ENCODE measurements around the gene TNRC6B.

TNRC6B gene

GRCh38 chr22:40232624-40233023 is 54.9 kb downstream of the TNRC6B start:
- Histone ChIP-seq H3K36me3 (ENCODE audit: control insufficient read depth in 1 of 2, insufficient read depth in 2 of 2, low read depth in 1 of 2, low read length in 2 of 2) (peaks cover 17 to 44% of the 10 kb centered on the region in 2 experiments), H2BK15ac (ENCODE audit: low read depth, poor library complexity, severe bottlenecking) (no peak overlapping the region), H3K4me1 (ENCODE audit: control insufficient read depth, insufficient read depth, low read depth, low read length) (peaks cover 2% of the 10 kb centered on the region), H3K4me2 (ENCODE audit: low read length, poor library complexity, severe bottlenecking) (no peak overlapping the region), H2BK12ac (ENCODE audit: low read length in 2 of 2) (no peak overlapping the region), H3K4me3 (ENCODE audit: insufficient read depth in 1 of 2, low read depth in 1 of 2, low read length in 2 of 2) (no peak overlapping the region), H3K9ac (ENCODE audit: low read length) (no peak overlapping the region), H3K27ac (ENCODE audit: low read length, poor library complexity, severe bottlenecking) (no peak overlapping the region), H2AK5ac (ENCODE audit: low read length, severe bottlenecking) (no peak overlapping the region), H3K79me1 (replicated peaks; ENCODE audit: low read length, poor library complexity, severe bottlenecking) (peaks cover 28% of the 10 kb centered on the region), H3K27me3 (ENCODE audit: control insufficient read depth in 1 of 2, insufficient read depth in 1 of 2, low read length in 2 of 2) (no peaks in the 10 kb centered on the region), H3K9me3 (ENCODE audit: control insufficient read depth, low read length) (no peaks in the 10 kb centered on the region), H3K4ac (ENCODE audit: low read depth in 1 of 2, low read length in 2 of 2) (no peak overlapping the region), H4K91ac (ENCODE audit: low read length) (no peak overlapping the region), H3K23ac (ENCODE audit: low read length in 2 of 2) (no peak overlapping the region), H2BK120ac (ENCODE audit: low read depth, low read length) (no peak overlapping the region), H2AFZ (ENCODE audit: low read depth, low read length) (no peak overlapping the region), H2BK5ac (ENCODE audit: low read depth, low read length, poor library complexity, severe bottlenecking) (no peak overlapping the region), H3K14ac (ENCODE audit: low read length in 2 of 2) (no peak overlapping the region), H4K8ac (ENCODE audit: low read length) (no peak overlapping the region), H3K18ac (ENCODE audit: low read depth in 1 of 2, low read length in 2 of 2) (no peak overlapping the region)
- WGBS: 95% methylated on average over 13 of the region's 15 CpGs
- no peak for DNase-seq

- H2AK5ac ChIP-seq (ENCODE audit: low read length, severe bottlenecking): no peak overlapping the region
- no peak overlapping the region for H2BK120ac ChIP-seq (ENCODE audit: low read depth, low read length)
- H3K79me1 ChIP-seq (replicated peaks; ENCODE audit: low read length, poor library complexity, severe bottlenecking): peaks cover 31% of the 10 kb centered on the region
- no peak overlapping the region for H4K8ac ChIP-seq (ENCODE audit: low read length)
- H3K4me2 ChIP-seq (ENCODE audit: low read length, poor library complexity, severe bottlenecking): no peak overlapping the region
- WGBS: 97% methylated on average over 7 of the region's 8 CpGs
- no peak overlapping the region for H2BK5ac ChIP-seq (ENCODE audit: low read depth, low read length, poor library complexity, severe bottlenecking)
- DNase-seq: no peak
- peaks cover 17 to 42% of the 10 kb centered on the region in 2 experiments for H3K36me3 ChIP-seq (ENCODE audit: control insufficient read depth in 1 of 2, insufficient read depth in 2 of 2, low read depth in 1 of 2, low read length in 2 of 2)
- H4K91ac ChIP-seq (ENCODE audit: low read length): no peak overlapping the region
- no peak overlapping the region for H3K14ac ChIP-seq (ENCODE audit: low read length in 2 of 2)
- no peak overlapping the region for H2BK15ac ChIP-seq (ENCODE audit: low read depth, poor library complexity, severe bottlenecking)
- H3K9ac ChIP-seq (ENCODE audit: low read length): no peak overlapping the region
- H3K27me3 ChIP-seq (ENCODE audit: control insufficient read depth in 1 of 2, insufficient read depth in 1 of 2, low read length in 2 of 2): no peaks in the 10 kb centered on the region
- no peaks in the 10 kb centered on the region for H3K9me3 ChIP-seq (ENCODE audit: control insufficient read depth, low read length)
- no peak overlapping the region for H3K27ac ChIP-seq (ENCODE audit: low read length, poor library complexity, severe bottlenecking)
- H3K18ac ChIP-seq (ENCODE audit: low read depth in 1 of 2, low read length in 2 of 2): no peak overlapping the region
- H3K4ac ChIP-seq (ENCODE audit: low read depth in 1 of 2, low read length in 2 of 2): no peak overlapping the region
- no peak overlapping the region for H3K4me3 ChIP-seq (ENCODE audit: insufficient read depth in 1 of 2, low read depth in 1 of 2, low read length in 2 of 2)
- no peak overlapping the region for H3K23ac ChIP-seq (ENCODE audit: low read length in 2 of 2)
- H2BK12ac ChIP-seq (ENCODE audit: low read length in 2 of 2): no peak overlapping the region
- peaks cover 9% of the 10 kb centered on the region for H3K4me1 ChIP-seq (ENCODE audit: control insufficient read depth, insufficient read depth, low read depth, low read length)
- no peak overlapping the region for H2AFZ ChIP-seq (ENCODE audit: low read depth, low read length)
These were observed 56.2 kb downstream of the TNRC6B start for GRCh38 chr22:40233886-40234285.

DNA sequence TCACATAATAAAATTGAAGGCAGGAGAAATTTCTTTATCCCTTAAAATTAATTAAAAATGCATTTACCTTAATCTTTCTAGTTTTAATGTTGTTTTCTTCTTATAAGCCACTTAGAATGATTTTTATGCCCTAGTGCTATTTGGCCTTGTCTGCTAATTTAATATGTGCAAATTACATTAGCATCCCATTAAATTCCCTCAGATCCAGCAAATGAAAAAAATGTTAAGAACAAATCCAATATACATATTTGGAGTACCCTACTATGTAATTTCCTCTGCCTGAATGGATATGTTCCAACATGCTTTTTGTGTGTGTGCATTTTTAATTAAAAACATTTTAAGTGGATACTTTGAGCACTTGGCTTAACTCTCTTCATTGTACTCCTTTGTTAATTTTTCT is 56.9 kb downstream of the TNRC6B start:
- Histone ChIP-seq H3K27me3 (ENCODE audit: control insufficient read depth in 1 of 2, insufficient read depth in 1 of 2, low read length in 2 of 2) (no peaks in the 10 kb centered on the region), H2BK120ac (ENCODE audit: low read depth, low read length) (no peak overlapping the region), H3K18ac (ENCODE audit: low read depth in 1 of 2, low read length in 2 of 2) (no peak overlapping the region), H3K79me1 (replicated peaks; ENCODE audit: low read length, poor library complexity, severe bottlenecking) (peaks cover 32% of the 10 kb centered on the region), H4K8ac (ENCODE audit: low read length) (no peak overlapping the region), H3K36me3 (ENCODE audit: control insufficient read depth in 1 of 2, insufficient read depth in 2 of 2, low read depth in 1 of 2, low read length in 2 of 2) (peaks cover 17 to 34% of the 10 kb centered on the region in 2 experiments), H3K14ac (ENCODE audit: low read length in 2 of 2) (no peak overlapping the region), H3K27ac (ENCODE audit: low read length, poor library complexity, severe bottlenecking) (no peak overlapping the region), H3K9me3 (ENCODE audit: control insufficient read depth, low read length) (no peaks in the 10 kb centered on the region), H3K23ac (ENCODE audit: low read length in 2 of 2) (no peak overlapping the region), H3K4me3 (ENCODE audit: insufficient read depth in 1 of 2, low read depth in 1 of 2, low read length in 2 of 2) (no peak overlapping the region), H4K91ac (ENCODE audit: low read length) (no peak overlapping the region), H2BK15ac (ENCODE audit: low read depth, poor library complexity, severe bottlenecking) (no peak overlapping the region), H2BK12ac (ENCODE audit: low read length in 2 of 2) (no peak overlapping the region), H2BK5ac (ENCODE audit: low read depth, low read length, poor library complexity, severe bottlenecking) (no peak overlapping the region), H3K9ac (ENCODE audit: low read length) (no peak overlapping the region), H3K4ac (ENCODE audit: low read depth in 1 of 2, low read length in 2 of 2) (no peak overlapping the region), H2AFZ (ENCODE audit: low read depth, low read length) (no peak overlapping the region), H3K4me2 (ENCODE audit: low read length, poor library complexity, severe bottlenecking) (no peak overlapping the region), H3K4me1 (ENCODE audit: control insufficient read depth, insufficient read depth, low read depth, low read length) (peaks cover 15% of the 10 kb centered on the region), H2AK5ac (ENCODE audit: low read length, severe bottlenecking) (no peak overlapping the region)
- no peak for DNase-seq

- 59% methylated on average over 3 of the region's 5 CpGs for whole genome bisulfite sequencing
- peaks cover 17 to 29% of the 10 kb centered on the region in 2 experiments for H3K36me3 ChIP-seq (ENCODE audit: control insufficient read depth in 1 of 2, insufficient read depth in 2 of 2, low read depth in 1 of 2, low read length in 2 of 2)
- no peak overlapping the region for H2AK5ac ChIP-seq (ENCODE audit: low read length, severe bottlenecking)
These were observed 57.6 kb downstream of the TNRC6B start for GRCh38 chr22:40235308-40235707.

More at GRCh38 chr22:40235308-40235707, 57.6 kb downstream of the TNRC6B start:
- Histone ChIP-seq H3K27ac (ENCODE audit: low read length, poor library complexity, severe bottlenecking) (no peak overlapping the region), H2BK5ac (ENCODE audit: low read depth, low read length, poor library complexity, severe bottlenecking) (no peak overlapping the region), H3K14ac (ENCODE audit: low read length in 2 of 2) (no peak overlapping the region), H3K79me1 (replicated peaks; ENCODE audit: low read length, poor library complexity, severe bottlenecking) (peaks cover 32% of the 10 kb centered on the region), H3K23ac (ENCODE audit: low read length in 2 of 2) (no peak overlapping the region), H4K8ac (ENCODE audit: low read length) (no peak overlapping the region), H2AFZ (ENCODE audit: low read depth, low read length) (no peak overlapping the region), H2BK120ac (ENCODE audit: low read depth, low read length) (no peak overlapping the region), H2BK12ac (ENCODE audit: low read length in 2 of 2) (no peak overlapping the region), H3K27me3 (ENCODE audit: control insufficient read depth in 1 of 2, insufficient read depth in 1 of 2, low read length in 2 of 2) (no peaks in the 10 kb centered on the region), H3K4me1 (ENCODE audit: control insufficient read depth, insufficient read depth, low read depth, low read length) (peaks cover 19% of the 10 kb centered on the region), H4K91ac (ENCODE audit: low read length) (no peak overlapping the region), H3K9me3 (ENCODE audit: control insufficient read depth, low read length) (no peaks in the 10 kb centered on the region), H3K4me2 (ENCODE audit: low read length, poor library complexity, severe bottlenecking) (no peak overlapping the region), H3K4ac (ENCODE audit: low read depth in 1 of 2, low read length in 2 of 2) (no peak overlapping the region), H3K4me3 (ENCODE audit: insufficient read depth in 1 of 2, low read depth in 1 of 2, low read length in 2 of 2) (no peak overlapping the region), H2BK15ac (ENCODE audit: low read depth, poor library complexity, severe bottlenecking) (no peak overlapping the region), H3K18ac (ENCODE audit: low read depth in 1 of 2, low read length in 2 of 2) (no peak overlapping the region), H3K9ac (ENCODE audit: low read length) (no peak overlapping the region)
- no peak for DNase-seq

All from mesenchymal stem cell (in vitro differentiated cells and primary cell).